A549 (cell line): ENCODE measurements around the gene NINL. TPM values are rescaled to one million over a fixed set of nuclear protein-coding genes. Genes with fewer than 3 reads are reported as not detected.

Source experiments
- ATAC-seq, 2 experiments: fragments of 200-7000 bp in 1 of 2; fragments of >200 bp in 1 of 2; cut with Nextera tagmentation in 1 of 2; cut with Tn5 transposase in 1 of 2; 3 replicates each; pipeline versions ENCODE4 v1.8.0 to v1.9.1; 2018 to 2020; ENCODE audit warnings: mild to moderate bottlenecking in 1 of 2, moderate library complexity in 1 of 2
- CTCF ChIA-PET: fragments of 300-600 bp; sonication (Branson Sonifier 250); formaldehyde crosslinking; extraction: SDS; loops from one replicate; lab custom pipeline; 2021; ENCODE audit warnings: antibody characterized with exemption, inconsistent platforms; lab: Yijun Ruan, JAX
- POLR2A ChIA-PET: fragments of 350-600 bp; formaldehyde crosslinking; extraction: SDS; loops from one replicate; lab custom pipeline; 2021; ENCODE audit warnings: antibody characterized with exemption, inconsistent platforms; lab: Yijun Ruan, JAX
- DNase-seq, 2 experiments: peaks; one replicate each; pipeline versions ENCODE4 v3.0.0 to v3.0.0-alpha.2; 2011 to 2016; ENCODE audit warnings: low read depth in 1 of 2, low spot score in 1 of 2
- FAIRE-seq: peaks from 2 replicates; lab custom pipeline; 2011; peaks lifted over from hg19 to GRCh38; lab: Jason Lieb, UNC
- H3K27ac ChIP-seq, 2 experiments: fragments of >200 bp; sonication (Bioruptor Twin); formaldehyde crosslinking; 3 replicates each; pipeline ENCODE4 v1.5.1; 2016 to 2017
- H3K4me1 ChIP-seq: fragments of >200 bp; sonication (Bioruptor Twin); formaldehyde crosslinking; 3 replicates; pipeline ENCODE4 v1.6.1; 2016
- H3K4me2 ChIP-seq: fragments of >200 bp; sonication (Bioruptor Twin); formaldehyde crosslinking; 3 replicates; pipeline ENCODE4 v1.6.1; 2016
- H3K4me3 ChIP-seq: fragments of >200 bp; sonication (Bioruptor Twin); formaldehyde crosslinking; 3 replicates; pipeline ENCODE4 v1.5.1; 2016
- H3K9me3 ChIP-seq: fragments of >200 bp; sonication (Bioruptor Twin); formaldehyde crosslinking; 3 replicates; pipeline ENCODE4 v1.6.1; 2016
- BHLHE40 ChIP-seq: IDR thresholded peaks from 2 replicates; pipeline ENCODE4 v1.6.1; 2012; ENCODE audit warnings: low read depth, low read length, inconsistent platforms
- CBX2 ChIP-seq: fragments of 200-600 bp; sonication (generic); IDR thresholded peaks from 2 replicates; pipeline ENCODE4 v1.6.1; 2016; ENCODE audit warnings: low read depth, mild to moderate bottlenecking, borderline replicate concordance
- CBX8 ChIP-seq: fragments of 200-600 bp; sonication (generic); IDR thresholded peaks from 2 replicates; pipeline ENCODE4 v1.6.1; 2016
- CEBPB ChIP-seq, 2 experiments: fragments of >200 bp in 1 of 2; sonication (Bioruptor Twin) in 1 of 2; formaldehyde crosslinking in 1 of 2; IDR thresholded peaks; 2 replicates each; pipeline ENCODE4 v1.6.1; 2012 to 2016
- CHD4 ChIP-seq: fragments of 200-600 bp; sonication (generic); IDR thresholded peaks from 2 replicates; pipeline ENCODE4 v1.6.1; 2016; ENCODE audit warnings: antibody characterized with exemption, mild to moderate bottlenecking, borderline replicate concordance
- E2F6 ChIP-seq: IDR thresholded peaks from 2 replicates; pipeline ENCODE4 v1.6.1; 2012; ENCODE audit warnings: low read depth, borderline replicate concordance
- EHF ChIP-seq: fragments of 250-450 bp; sonication (Bioruptor Pico); IDR thresholded peaks from 2 replicates; pipeline ENCODE4 v1.5.0; 2020; ENCODE audit warnings: mild to moderate bottlenecking
- EHMT2 ChIP-seq: fragments of 200-600 bp; sonication (generic); IDR thresholded peaks from 2 replicates; pipeline ENCODE4 v1.6.1; 2016; ENCODE audit warnings: antibody characterized with exemption, low read depth, mild to moderate bottlenecking, moderate library complexity
- EP300 ChIP-seq, 2 experiments: fragments of >200 bp; sonication (Bioruptor Twin); formaldehyde crosslinking; IDR thresholded peaks; 2 replicates in 1 of 2; 3 replicates in 1 of 2; pipeline ENCODE4 v1.6.1; 2016 to 2017
- ESRRA ChIP-seq: fragments of 150-350 bp; IDR thresholded peaks from 2 replicates; pipeline ENCODE4 v1.6.1; 2014; ENCODE audit warnings: mild to moderate bottlenecking, low read length, borderline replicate concordance
- FOSL2 ChIP-seq, 2 experiments: fragments of 450-650 bp in 1 of 2; fragments of >200 bp in 1 of 2; sonication (Bioruptor Twin) in 1 of 2; formaldehyde crosslinking; IDR thresholded peaks; 2 replicates each; pipeline versions ENCODE4 v1.5.0 to v1.6.1; 2016 to 2020; ENCODE audit warnings: mild to moderate bottlenecking in 1 of 2, moderate library complexity in 1 of 2
- FOXS1 ChIP-seq: fragments of 250-450 bp; sonication (Bioruptor Pico); IDR thresholded peaks from 2 replicates; pipeline ENCODE4 v1.5.0; 2020; ENCODE audit warnings: mild to moderate bottlenecking, moderate library complexity
- HDAC2 ChIP-seq: fragments of 200-600 bp; sonication (generic); IDR thresholded peaks from 2 replicates; pipeline ENCODE4 v1.6.1; 2016
- HEYL ChIP-seq: fragments of 250-450 bp; sonication (Bioruptor Pico); IDR thresholded peaks from 2 replicates; pipeline ENCODE4 v1.8.0; 2021; ENCODE audit warnings: mild to moderate bottlenecking, moderate library complexity
- HOXA7 ChIP-seq: fragments of 250-450 bp; sonication (Bioruptor Pico); IDR thresholded peaks from 2 replicates; pipeline ENCODE4 v1.5.0; 2020; ENCODE audit warnings: mild to moderate bottlenecking, moderate library complexity
- HOXB13 ChIP-seq: fragments of 250-450 bp; sonication (Bioruptor Pico); IDR thresholded peaks from 2 replicates; pipeline ENCODE4 v1.5.0; 2020; ENCODE audit warnings: low read depth, mild to moderate bottlenecking, moderate library complexity
- HOXB5 ChIP-seq: fragments of 250-450 bp; sonication (Bioruptor Pico); IDR thresholded peaks from 2 replicates; pipeline ENCODE4 v1.5.0; 2020; ENCODE audit warnings: mild to moderate bottlenecking, moderate library complexity
- JUN ChIP-seq, 2 experiments: fragments of >200 bp; sonication (Bioruptor Twin); formaldehyde crosslinking; IDR thresholded peaks; 2 replicates in 1 of 2; 3 replicates in 1 of 2; pipeline ENCODE4 v1.6.1; 2016 to 2017
- KDM1A ChIP-seq: fragments of 200-600 bp; sonication (generic); IDR thresholded peaks from 2 replicates; pipeline ENCODE4 v1.6.1; 2016; ENCODE audit warnings: low read depth, mild to moderate bottlenecking
- MAFK ChIP-seq: fragments of 450-650 bp; IDR thresholded peaks from 2 replicates; pipeline ENCODE4 v1.6.1; 2014; ENCODE audit not compliant: partially characterized antibody
- MAZ ChIP-seq: fragments of 150-350 bp; IDR thresholded peaks from 2 replicates; pipeline ENCODE4 v1.6.1; 2014; ENCODE audit warnings: antibody characterized with exemption, low read depth, low read length, borderline replicate concordance
- NPAS2 ChIP-seq: fragments of 250-450 bp; sonication (Bioruptor Pico); IDR thresholded peaks from 2 replicates; pipeline ENCODE4 v1.8.0; 2022; ENCODE audit warnings: mild to moderate bottlenecking, moderate library complexity, borderline replicate concordance
- NR3C1 ChIP-seq: fragments of >200 bp; sonication (Bioruptor Twin); formaldehyde crosslinking; IDR thresholded peaks from 3 replicates; pipeline ENCODE4 v1.6.1; 2017
- POLR2A ChIP-seq: IDR thresholded peaks from 2 replicates; pipeline ENCODE4 v1.6.1; 2012; ENCODE audit warnings: mild to moderate bottlenecking, low read length
- RARB ChIP-seq: fragments of 250-450 bp; sonication (Bioruptor Pico); IDR thresholded peaks from 2 replicates; pipeline ENCODE4 v1.8.0; 2021; ENCODE audit warnings: mild to moderate bottlenecking, moderate library complexity
- RNF2 ChIP-seq: fragments of 200-600 bp; sonication (generic); IDR thresholded peaks from 2 replicates; pipeline ENCODE4 v1.6.1; 2016; ENCODE audit warnings: low read depth, mild to moderate bottlenecking, antibody characterized with exemption, moderate library complexity, borderline replicate concordance
- TFCP2L1 ChIP-seq: fragments of 250-450 bp; sonication (Bioruptor Pico); IDR thresholded peaks from 2 replicates; pipeline ENCODE4 v1.5.0; 2021; ENCODE audit warnings: mild to moderate bottlenecking
- TP53 ChIP-seq: fragments of 250-450 bp; sonication (Bioruptor Pico); IDR thresholded peaks from 2 replicates; pipeline ENCODE4 v1.5.0; 2021; ENCODE audit warnings: mild to moderate bottlenecking, moderate library complexity
- ZC3H11A ChIP-seq: fragments of 450-650 bp; IDR thresholded peaks from 2 replicates; pipeline ENCODE4 v1.6.1; 2014; ENCODE audit warnings: antibody characterized with exemption, mild to moderate bottlenecking
- WGBS: methylation state at CpG from one replicate; pipeline ENCODE4 v1.1.6; 2017; ENCODE audit errors: missing lambda C conversion rate; 5-methylcytosine and 5-hydroxymethylcytosine counted together
- polyA plus RNA-seq, 4 experiments: library from polyadenylated mRNA; depleted of rRNA in 3 of 4; stranded (reverse); fragments of >200 nt; fragmentation: RNase III in 1 of 4; extraction: RNeasy Plus Mini Kit Qiagen cat#74134 plus additional on column Dnase treatment in 1 of 4; gene quantifications; 2 replicates in 3 of 4; 3 replicates in 1 of 4; pipeline ENCODE4 v1.2.3, GENCODE V29; 2011 to 2017
- TF ChIP-seq, protein P1 (sequence below): fragments of >200 bp; sonication (Bioruptor Twin); formaldehyde crosslinking; IDR thresholded peaks from 2 replicates; pipeline ENCODE4 v1.6.1; 2016
- TF ChIP-seq, protein P2 (sequence below): fragments of 150-350 bp; IDR thresholded peaks from 2 replicates; pipeline ENCODE4 v1.6.1; 2014; ENCODE audit warnings: low read depth, mild to moderate bottlenecking, low read length
- TF ChIP-seq, protein P3 (sequence below): fragments of >200 bp; sonication (Bioruptor Twin); formaldehyde crosslinking; IDR thresholded peaks from 3 replicates; pipeline ENCODE4 v1.6.1; 2016
- TF ChIP-seq, protein P4 (sequence below): fragments of 250-450 bp; sonication (Bioruptor Pico); IDR thresholded peaks from 2 replicates; pipeline ENCODE4 v1.5.0; 2021; ENCODE audit warnings: mild to moderate bottlenecking, moderate library complexity, borderline replicate concordance
- TF ChIP-seq, protein P5 (sequence below): fragments of 450-650 bp; IDR thresholded peaks from 2 replicates; pipeline ENCODE4 v1.6.1; 2014; ENCODE audit warnings: antibody characterized with exemption

NINL gene
- polyA plus RNA-seq, 2 of the 4 experiments (the other 2 are of a cell fraction), result 20.2 to 22.4 TPM

- TF ChIP-seq, protein P1, sequence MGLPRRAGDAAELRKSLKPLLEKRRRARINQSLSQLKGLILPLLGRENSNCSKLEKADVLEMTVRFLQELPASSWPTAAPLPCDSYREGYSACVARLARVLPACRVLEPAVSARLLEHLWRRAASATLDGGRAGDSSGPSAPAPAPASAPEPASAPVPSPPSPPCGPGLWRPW, result no peak
- TF ChIP-seq ESRRA (no peak), EHF (CRISPR knock-in tag) (peak; percentile 80; the same call in 1 of the 2 replicates), E2F6 (no peak; the same call in 1 of the 2 replicates), NPAS2 (CRISPR knock-in tag) (no peak), CBX2 (no peak), FOXS1 (CRISPR knock-in tag) (no peak), HOXB5 (CRISPR knock-in tag) (peak; percentile 30; the same call in 1 of the 2 replicates), TFCP2L1 (CRISPR knock-in tag) (no peak), RARB (no peak), HOXA7 (peak; percentile 8; the same call in 1 of the 2 replicates), CBX8 (no peak), JUN (IDR thresholded peaks at IDR 0.05) (no peak), POLR2A (no peak), CEBPB (IDR thresholded peaks at IDR 0.05) (no peak)
- TF ChIP-seq, protein P2, sequence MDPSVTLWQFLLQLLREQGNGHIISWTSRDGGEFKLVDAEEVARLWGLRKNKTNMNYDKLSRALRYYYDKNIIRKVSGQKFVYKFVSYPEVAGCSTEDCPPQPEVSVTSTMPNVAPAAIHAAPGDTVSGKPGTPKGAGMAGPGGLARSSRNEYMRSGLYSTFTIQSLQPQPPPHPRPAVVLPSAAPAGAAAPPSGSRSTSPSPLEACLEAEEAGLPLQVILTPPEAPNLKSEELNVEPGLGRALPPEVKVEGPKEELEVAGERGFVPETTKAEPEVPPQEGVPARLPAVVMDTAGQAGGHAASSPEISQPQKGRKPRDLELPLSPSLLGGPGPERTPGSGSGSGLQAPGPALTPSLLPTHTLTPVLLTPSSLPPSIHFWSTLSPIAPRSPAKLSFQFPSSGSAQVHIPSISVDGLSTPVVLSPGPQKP, result no peak
- TF ChIP-seq, protein P3, sequence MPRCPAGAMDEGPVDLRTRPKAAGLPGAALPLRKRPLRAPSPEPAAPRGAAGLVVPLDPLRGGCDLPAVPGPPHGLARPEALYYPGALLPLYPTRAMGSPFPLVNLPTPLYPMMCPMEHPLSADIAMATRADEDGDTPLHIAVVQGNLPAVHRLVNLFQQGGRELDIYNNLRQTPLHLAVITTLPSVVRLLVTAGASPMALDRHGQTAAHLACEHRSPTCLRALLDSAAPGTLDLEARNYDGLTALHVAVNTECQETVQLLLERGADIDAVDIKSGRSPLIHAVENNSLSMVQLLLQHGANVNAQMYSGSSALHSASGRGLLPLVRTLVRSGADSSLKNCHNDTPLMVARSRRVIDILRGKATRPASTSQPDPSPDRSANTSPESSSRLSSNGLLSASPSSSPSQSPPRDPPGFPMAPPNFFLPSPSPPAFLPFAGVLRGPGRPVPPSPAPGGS, result no peak
- TF ChIP-seq, all 56 proteins: peak for 9
Observed at GRCh38 chr20:25624500-25624939, 39.2 kb upstream of the NINL start (continued).

GRCh38 chr20:25623736-25624499 is 38.6 kb upstream of the NINL start, which contains the start of gene NANP:
TSS of gene NANP (minus strand) at chr20:25624014. CDS start at chr20:25623948, 66 bp downstream.
- H3K4me3 ChIP-seq, result peak within 1 kb of the TSS; percentile 92
- WGBS, result under 1% methylated on average over 54 of the region's 81 CpGs
- FAIRE-seq (peak; percentile 36), ATAC-seq (peak; percentile 91 to 94), DNase-seq (peak; percentile 98 to 99)
- H3K9me3 ChIP-seq, result no peaks in the 10 kb centered on the region
- ChIA-PET POLR2A (interaction anchor here (1.0 to 2.5 kb wide), 2 partner anchors 39 to 376 kb away, joined by 3 to 11 read pairs; partner anchors contain the start of gene NINL), CTCF (no interaction called here)
- H3K4me1 ChIP-seq, result peaks cover 21% of the 10 kb centered on the region
- H3K4me2 ChIP-seq, result peak within 1 kb of the TSS; percentile 95
- H3K27ac ChIP-seq, result peak within 1 kb of the TSS; percentile 97
- TF ChIP-seq EP300 (IDR thresholded peaks at IDR 0.05) (no peak; a peak in 1 of 5 replicates), KDM1A (no peak), ZC3H11A (no peak), FOSL2 (IDR thresholded peaks at IDR 0.05) (no peak), FOSL2 (CRISPR knock-in tag; IDR thresholded peaks at IDR 0.05) (no peak; the same call in 1 of the 2 replicates), BHLHE40 (no peak), CBX8 (no peak), RARB (peak; percentile 69; the same call in 1 of the 2 replicates), HEYL (CRISPR knock-in tag) (no peak), HDAC2 (no peak; the same call in 1 of the 2 replicates), ESRRA (no peak), MAZ (no peak), NR3C1 (no peak), CHD4 (no peak), TP53 (CRISPR knock-in tag) (peak; percentile 34; the same call in 1 of the 2 replicates), EHMT2 (no peak), RNF2 (peak; percentile 83; the same call in 1 of the 2 replicates), CBX2 (no peak), JUN (IDR thresholded peaks at IDR 0.05) (peak; percentile 86 to 90), HOXB13 (CRISPR knock-in tag) (peak; percentile 56; the same call in 1 of the 2 replicates), MAFK (no peak)
- TF ChIP-seq, protein P4, sequence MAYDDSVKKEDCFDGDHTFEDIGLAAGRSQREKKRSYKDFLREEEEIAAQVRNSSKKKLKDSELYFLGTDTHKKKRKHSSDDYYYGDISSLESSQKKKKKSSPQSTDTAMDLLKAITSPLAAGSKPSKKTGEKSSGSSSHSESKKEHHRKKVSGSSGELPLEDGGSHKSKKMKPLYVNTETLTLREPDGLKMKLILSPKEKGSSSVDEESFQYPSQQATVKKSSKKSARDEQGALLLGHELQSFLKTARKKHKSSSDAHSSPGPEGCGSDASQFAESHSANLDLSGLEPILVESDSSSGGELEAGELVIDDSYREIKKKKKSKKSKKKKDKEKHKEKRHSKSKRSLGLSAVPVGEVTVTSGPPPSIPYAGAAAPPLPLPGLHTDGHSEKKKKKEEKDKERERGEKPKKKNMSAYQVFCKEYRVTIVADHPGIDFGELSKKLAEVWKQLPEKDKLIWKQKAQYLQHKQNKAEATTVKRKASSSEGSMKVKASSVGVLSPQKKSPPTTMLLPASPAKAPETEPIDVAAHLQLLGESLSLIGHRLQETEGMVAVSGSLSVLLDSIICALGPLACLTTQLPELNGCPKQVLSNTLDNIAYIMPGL, result no peak
- TF ChIP-seq, protein P5, sequence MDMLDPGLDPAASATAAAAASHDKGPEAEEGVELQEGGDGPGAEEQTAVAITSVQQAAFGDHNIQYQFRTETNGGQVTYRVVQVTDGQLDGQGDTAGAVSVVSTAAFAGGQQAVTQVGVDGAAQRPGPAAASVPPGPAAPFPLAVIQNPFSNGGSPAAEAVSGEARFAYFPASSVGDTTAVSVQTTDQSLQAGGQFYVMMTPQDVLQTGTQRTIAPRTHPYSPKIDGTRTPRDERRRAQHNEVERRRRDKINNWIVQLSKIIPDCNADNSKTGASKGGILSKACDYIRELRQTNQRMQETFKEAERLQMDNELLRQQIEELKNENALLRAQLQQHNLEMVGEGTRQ, result peak; percentile 46
